GM23248 (cell line): ENCODE measurements around the gene MVD. TPM values are rescaled to one million over a fixed set of nuclear protein-coding genes. Genes with fewer than 3 reads are reported as not detected.
"Not testable (repeated sequence)": the region's sequence is repeated elsewhere in the genome, so short reads cannot be mapped to it uniquely, and the experiment has no call there.

ENCODE experiments used
- DNase-seq: peaks from one replicate; pipeline ENCODE4 v3.0.0-alpha.2; 2015
- H2AFZ ChIP-seq: fragments of 200-600 bp; sonication (generic); 2 replicates; pipeline ENCODE4 v1.6.1; 2016; ENCODE audit warnings: antibody characterized with exemption
- H3F3A ChIP-seq: fragments of 200-600 bp; sonication (generic); 2 replicates; pipeline ENCODE4 v1.6.1; 2016; ENCODE audit warnings: mild to moderate bottlenecking, antibody characterized with exemption, mixed run types; ENCODE audit not compliant: insufficient read depth
- H3K27ac ChIP-seq: fragments of 200-600 bp; sonication (generic); 2 replicates; pipeline ENCODE4 v1.5.1; 2016; ENCODE audit warnings: mild to moderate bottlenecking
- H3K27me3 ChIP-seq: fragments of 200-600 bp; sonication (generic); replicated peaks from 2 replicates; pipeline ENCODE4 v1.6.1; 2016; ENCODE audit warnings: mild to moderate bottlenecking; ENCODE audit not compliant: insufficient read depth
- H3K36me3 ChIP-seq: fragments of 200-600 bp; sonication (generic); 2 replicates; pipeline ENCODE4 v1.6.1; 2016; ENCODE audit warnings: low read depth, mild to moderate bottlenecking
- H3K4me1 ChIP-seq: fragments of 200-600 bp; sonication (generic); 2 replicates; pipeline ENCODE4 v1.6.1; 2016; ENCODE audit warnings: mild to moderate bottlenecking; ENCODE audit not compliant: insufficient read depth
- H3K4me2 ChIP-seq: fragments of 200-600 bp; sonication (generic); one replicate; pipeline ENCODE4 v1.6.1; 2016; ENCODE audit warnings: mild to moderate bottlenecking; ENCODE audit not compliant: unreplicated experiment
- H3K4me3 ChIP-seq: fragments of 200-600 bp; sonication (generic); 2 replicates; pipeline ENCODE4 v1.5.1; 2016; ENCODE audit warnings: mild to moderate bottlenecking
- H3K79me2 ChIP-seq: fragments of 200-600 bp; sonication (generic); 2 replicates; pipeline ENCODE4 v1.6.1; 2016; ENCODE audit warnings: mild to moderate bottlenecking; ENCODE audit not compliant: insufficient read depth
- H3K9ac ChIP-seq: fragments of 200-600 bp; sonication (generic); 2 replicates; pipeline ENCODE4 v1.6.1; 2016; ENCODE audit warnings: mild to moderate bottlenecking
- H3K9me2 ChIP-seq: fragments of 200-600 bp; sonication (generic); 2 replicates; pipeline ENCODE4 v1.6.1; 2016; ENCODE audit warnings: mixed run types, mild to moderate bottlenecking, moderate library complexity; ENCODE audit not compliant: insufficient read depth
- H3K9me3 ChIP-seq: fragments of 200-600 bp; sonication (generic); one replicate; pipeline ENCODE4 v1.6.1; 2017; ENCODE audit warnings: low read depth
- H4K20me1 ChIP-seq: fragments of 200-600 bp; sonication (generic); 2 replicates; pipeline ENCODE4 v1.6.0; 2016; ENCODE audit not compliant: insufficient read depth
- EZH2 ChIP-seq: fragments of 200-600 bp; sonication (generic); IDR thresholded peaks from 2 replicates; pipeline ENCODE4 v1.6.1; 2018; ENCODE audit warnings: antibody characterized with exemption, mild to moderate bottlenecking; ENCODE audit not compliant: insufficient read depth, poor library complexity, severe bottlenecking
- EZH2phosphoT487 ChIP-seq: fragments of 200-600 bp; sonication (generic); IDR thresholded peaks from 2 replicates; pipeline ENCODE4 v1.6.1; 2018; ENCODE audit warnings: antibody characterized with exemption, moderate library complexity, mild to moderate bottlenecking, low read depth; ENCODE audit not compliant: insufficient read depth
- WGBS, 2 experiments: methylation state at CpG; one replicate each; pipeline ENCODE4 v1.1.6; 2015 to 2017; ENCODE audit warnings: low lambda C conversion rate in 2 of 2, low coverage in 1 of 2; ENCODE audit errors: missing lambda C conversion rate in 2 of 2; 5-methylcytosine and 5-hydroxymethylcytosine counted together
- in situ Hi-C: fragments of 300-500 bp; cut with MboI; formaldehyde crosslinking; loops from 2 replicates; pipeline ENCODE4 v1.15.0; 2020
- polyA plus RNA-seq: library from polyadenylated mRNA; unstranded; fragments of >200 nt; fragmentation: Nextera tagmentation; extraction: Ambion mirVana; gene quantifications from 2 replicates; pipeline ENCODE4 v1.2.1, GENCODE V29; 2016
- total RNA-seq: library from RNA; depleted of rRNA; stranded (reverse); fragments of >200 nt; shearing (Covaris generic); gene quantifications from 2 replicates; pipeline ENCODE4 v1.2.3, GENCODE V29; 2014

MVD gene
- total and polyA plus RNA-seq, 2 experiments from 2014 or later = 25.0 to 27.4 TPM

GRCh38 chr16:88669980-88670379 is 7.1 kb upstream of the MVD start:
- H3K36me3 ChIP-seq = no peaks in the 10 kb centered on the region
- no peak overlapping the region for H3K9ac ChIP-seq
- in situ Hi-C loops = no loop called here
- H3K9me2 ChIP-seq = no peaks in the 10 kb centered on the region
- H3K9me3 ChIP-seq = no peaks in the 10 kb centered on the region
- 34 to 35% methylated on average over 10 of the region's 10 CpGs for WGBS, 2 experiments
- no peaks in the 10 kb centered on the region for H3K79me2 ChIP-seq
- H3K4me2 ChIP-seq = no peak overlapping the region
- TF ChIP-seq EZH2phosphoT487 = no peak
- TF ChIP-seq EZH2 = no peak
- no peak overlapping the region for H2AFZ ChIP-seq
- no peaks in the 10 kb centered on the region for H3F3A ChIP-seq
- no peak overlapping the region for H3K4me3 ChIP-seq
- no peaks in the 10 kb centered on the region for H3K27me3 ChIP-seq
- H4K20me1 ChIP-seq = no peaks in the 10 kb centered on the region
- H3K27ac ChIP-seq = peak overlapping the region; percentile 1; the same call in 1 of the 2 replicates
- no peaks in the 10 kb centered on the region for H3K4me1 ChIP-seq
- DNase-seq = peak; percentile 58

- WGBS, 2 experiments = 84 to 86% methylated on average over 8 of the region's 8 CpGs
- H3K9ac ChIP-seq, H3K9me3 ChIP-seq, H3F3A ChIP-seq, H3K36me3 ChIP-seq, H3K4me2 ChIP-seq, H3K4me3 ChIP-seq, H3K9me2 ChIP-seq, H3K4me1 ChIP-seq, DNase-seq, in situ Hi-C loops, H3K27me3 ChIP-seq, H3K79me2 ChIP-seq, H2AFZ ChIP-seq, H4K20me1 ChIP-seq: not testable (repeated sequence)
- peak overlapping the region; percentile 1; the same call in 1 of the 2 replicates for H3K27ac ChIP-seq
Observed at GRCh38 chr16:88669493-88669892, 6.6 kb upstream of the MVD start.

GRCh38 chr16:88667461-88667860 is 4.6 kb upstream of the MVD start:
- Histone ChIP-seq H3K79me2 (peaks cover 4% of the 10 kb centered on the region), H3K4me2 (no peak overlapping the region), H3K36me3 (no peaks in the 10 kb centered on the region), H3K9me2 (no peaks in the 10 kb centered on the region), H3K4me3 (no peak overlapping the region), H4K20me1 (no peaks in the 10 kb centered on the region), H3K27me3 (no peaks in the 10 kb centered on the region), H3F3A (no peaks in the 10 kb centered on the region), H2AFZ (no peak overlapping the region), H3K9ac (no peak overlapping the region), H3K4me1 (no peaks in the 10 kb centered on the region), H3K27ac (no peak overlapping the region), H3K9me3 (no peaks in the 10 kb centered on the region)
- in situ Hi-C loops = no loop called here
- DNase-seq = no peak
- TF ChIP-seq EZH2 = no peak
- TF ChIP-seq EZH2phosphoT487 = no peak
- WGBS, 2 experiments = 93 to 96% methylated on average over 3 to 5 of the region's 5 CpGs

GRCh38 chr16:88665570-88665969 is 2.7 kb upstream of the MVD start:
- Histone ChIP-seq H2AFZ (no peak overlapping the region), H3K9me2 (no peaks in the 10 kb centered on the region), H3K4me2 (no peak overlapping the region), H3K4me3 (no peak overlapping the region), H3K36me3 (no peaks in the 10 kb centered on the region), H3K27me3 (no peaks in the 10 kb centered on the region), H3K9ac (no peak overlapping the region), H4K20me1 (no peaks in the 10 kb centered on the region), H3K4me1 (0 out of 2 replicates have a peak, but pooled peaks cover 4% of the 10 kb centered on the region), H3K9me3 (no peaks in the 10 kb centered on the region), H3K27ac (no peak overlapping the region), H3K79me2 (peaks cover 14% of the 10 kb centered on the region), H3F3A (no peaks in the 10 kb centered on the region)
- WGBS, 2 experiments = 91 to 100% methylated on average over 3 of the region's 3 CpGs
- no peak for DNase-seq
- no peak for TF ChIP-seq EZH2
- TF ChIP-seq EZH2phosphoT487 = no peak
- in situ Hi-C loops = no loop called here

GRCh38 chr16:88665148-88665547 is 2.3 kb upstream of the MVD start:
- Histone ChIP-seq H3K79me2 (peaks cover 18% of the 10 kb centered on the region), H3K27ac (no peak overlapping the region), H4K20me1 (no peaks in the 10 kb centered on the region), H3F3A (no peaks in the 10 kb centered on the region), H3K9ac (no peak overlapping the region), H3K9me3 (no peaks in the 10 kb centered on the region), H3K4me3 (no peak overlapping the region), H3K27me3 (no peaks in the 10 kb centered on the region), H3K36me3 (no peaks in the 10 kb centered on the region), H2AFZ (no peak overlapping the region), H3K4me1 (0 out of 2 replicates have a peak, but pooled peaks cover 4% of the 10 kb centered on the region), H3K4me2 (no peak overlapping the region), H3K9me2 (no peaks in the 10 kb centered on the region)
- no peak for TF ChIP-seq EZH2
- no peak for TF ChIP-seq EZH2phosphoT487
- WGBS, 2 experiments = 82 to 88% methylated on average over 4 of the region's 4 CpGs
- in situ Hi-C loops = no loop called here
- DNase-seq = no peak
